HG02678 (cell line): Measurements from ENCODE around the gene COBLL1.

Experiments
- ATAC-seq: cut with Tn5 transposase; IDR thresholded peaks from one replicate; pipeline ENCODE4 v1.9.1; 2021; ENCODE audit warnings: mild to moderate bottlenecking, moderate library complexity; ENCODE audit not compliant: unreplicated experiment

The COBLL1 gene

GRCh38 chr2:164789968-164790367 lies 51.7 kb downstream of the COBLL1 start:
- ATAC-seq, result no peak

GRCh38 chr2:164786787-164787186 lies 54.8 kb downstream of the COBLL1 start:
- no peak for ATAC-seq

- no peak for ATAC-seq
Observed at GRCh38 chr2:164785457-164785856, 56.2 kb downstream of the COBLL1 start.

GRCh38 chr2:164784376-164784775 lies 57.2 kb downstream of the COBLL1 start:
- no peak for ATAC-seq

- ATAC-seq, result no peak
Observed at GRCh38 chr2:164782323-164782722, 59.3 kb downstream of the COBLL1 start.

GRCh38 chr2:164781394-164781793 lies 60.2 kb downstream of the COBLL1 start:
- ATAC-seq, result no peak

GRCh38 chr2:164780611-164781178 lies 60.9 kb downstream of the COBLL1 start:
- no peak for ATAC-seq

- no peak for ATAC-seq
Observed at GRCh38 chr2:164779383-164780057, 62.1 kb downstream of the COBLL1 start.

- ATAC-seq, result no peak
Observed at GRCh38 chr2:164778723-164779122, 62.9 kb downstream of the COBLL1 start.

- no peak for ATAC-seq
Observed at GRCh38 chr2:164777847-164778461, 63.7 kb downstream of the COBLL1 start.

GRCh38 chr2:164773635-164774034 lies 68.0 kb downstream of the COBLL1 start:
- ATAC-seq, result no peak

GRCh38 chr2:164773091-164773490 lies 68.5 kb downstream of the COBLL1 start:
- no peak for ATAC-seq

- ATAC-seq, result no peak
Observed at GRCh38 chr2:164771897-164772296, 69.7 kb downstream of the COBLL1 start.

GRCh38 chr2:164770421-164770916 lies 71.2 kb downstream of the COBLL1 start:
- ATAC-seq, result no peak

- ATAC-seq, result no peak
Observed at GRCh38 chr2:164766954-164767320, 74.7 kb downstream of the COBLL1 start.

- no peak for ATAC-seq
Observed at GRCh38 chr2:164766216-164766953, 75.2 kb downstream of the COBLL1 start.

- ATAC-seq, result no peak
Observed at GRCh38 chr2:164764996-164765395, 76.6 kb downstream of the COBLL1 start.

GRCh38 chr2:164764474-164764873 lies 77.1 kb downstream of the COBLL1 start:
- ATAC-seq, result no peak

- ATAC-seq, result no peak
Observed at GRCh38 chr2:164763431-164763830, 78.2 kb downstream of the COBLL1 start.

GRCh38 chr2:164761737-164762460 lies 79.7 kb downstream of the COBLL1 start:
- ATAC-seq, result peak; percentile 9

GRCh38 chr2:164761201-164761600 lies 80.4 kb downstream of the COBLL1 start:
- ATAC-seq, result peak; percentile 100
